Stimulated activated CD8-positive, alpha-beta memory T cell treated with anti-CD3 and anti-CD28 coated beads, Interleukin-15, amount 100 ng/mL, for 4 hours (primary cell): ENCODE measurements around the gene RNF135.
"Not testable (repeated sequence)": the region's sequence is repeated elsewhere in the genome, so short reads cannot be mapped to it uniquely, and the experiment has no call there.

ENCODE experiments used
- DNase-seq, 2 donors: peaks; one replicate each; pipeline ENCODE4 v3.0.0-alpha.2; 2020; ENCODE audit warnings: low read depth in 2 of 2

The RNF135 gene

GRCh38 chr17:30956764-30957374 is 14.0 kb upstream of the RNF135 start:
- DNase-seq = no peak

- no peak for DNase-seq
Observed at GRCh38 chr17:30957741-30958140, 13.1 kb upstream of the RNF135 start.

- DNase-seq = no peak
Observed at GRCh38 chr17:30958187-30958586, 12.7 kb upstream of the RNF135 start.

- no peak for DNase-seq
Observed at GRCh38 chr17:30961209-30962188, 9.3 kb upstream of the RNF135 start.

DNA sequence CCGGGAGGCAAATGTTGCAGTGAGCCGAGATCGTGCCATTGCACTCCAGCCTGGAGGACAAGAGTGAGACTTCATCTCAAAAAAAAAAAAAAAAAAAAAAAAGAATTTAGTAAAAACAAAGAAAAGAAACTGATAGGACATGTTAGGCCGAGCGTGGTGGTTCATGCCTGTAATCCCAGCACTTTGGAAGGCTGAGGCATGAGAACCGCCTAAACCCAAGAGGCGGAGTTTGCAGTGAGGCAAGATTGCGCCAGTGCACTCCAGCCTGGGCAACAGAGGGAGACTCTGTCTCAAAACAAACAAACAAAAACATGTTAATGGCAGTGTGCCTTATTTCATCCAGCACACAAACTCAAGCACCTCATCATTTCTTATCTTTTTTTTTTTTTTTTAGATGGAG is 6.5 kb upstream of the RNF135 start:
- DNase-seq = not testable (repeated sequence)

- DNase-seq = no peak
Observed at GRCh38 chr17:30964876-30965275, 6.0 kb upstream of the RNF135 start.

GRCh38 chr17:30965686-30966085 is 5.2 kb upstream of the RNF135 start:
- DNase-seq = no peak

DNA sequence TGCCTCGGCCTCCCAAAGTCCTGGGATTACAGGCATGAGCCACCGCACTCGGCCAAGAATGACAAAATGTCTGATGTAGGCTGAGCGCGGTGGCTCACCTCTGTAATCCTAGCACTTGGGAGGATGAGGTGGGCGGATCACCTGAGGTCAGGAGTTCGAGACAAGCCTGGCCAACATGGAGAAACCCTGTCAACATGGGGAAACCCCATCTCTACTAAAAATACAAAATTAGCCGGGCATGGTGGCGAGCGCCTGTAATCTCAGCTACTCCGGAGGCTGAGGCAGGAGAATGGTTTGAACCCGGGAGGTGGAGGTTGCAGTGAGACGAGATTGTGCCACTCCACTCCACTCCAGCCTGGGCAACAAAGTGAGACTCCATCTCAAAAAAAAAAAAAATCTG is 2.9 kb upstream of the RNF135 start:
- not testable (repeated sequence) for DNase-seq

GRCh38 chr17:30969989-30970830 is 629 bp upstream of the RNF135 start:
- no peak for DNase-seq

DNA sequence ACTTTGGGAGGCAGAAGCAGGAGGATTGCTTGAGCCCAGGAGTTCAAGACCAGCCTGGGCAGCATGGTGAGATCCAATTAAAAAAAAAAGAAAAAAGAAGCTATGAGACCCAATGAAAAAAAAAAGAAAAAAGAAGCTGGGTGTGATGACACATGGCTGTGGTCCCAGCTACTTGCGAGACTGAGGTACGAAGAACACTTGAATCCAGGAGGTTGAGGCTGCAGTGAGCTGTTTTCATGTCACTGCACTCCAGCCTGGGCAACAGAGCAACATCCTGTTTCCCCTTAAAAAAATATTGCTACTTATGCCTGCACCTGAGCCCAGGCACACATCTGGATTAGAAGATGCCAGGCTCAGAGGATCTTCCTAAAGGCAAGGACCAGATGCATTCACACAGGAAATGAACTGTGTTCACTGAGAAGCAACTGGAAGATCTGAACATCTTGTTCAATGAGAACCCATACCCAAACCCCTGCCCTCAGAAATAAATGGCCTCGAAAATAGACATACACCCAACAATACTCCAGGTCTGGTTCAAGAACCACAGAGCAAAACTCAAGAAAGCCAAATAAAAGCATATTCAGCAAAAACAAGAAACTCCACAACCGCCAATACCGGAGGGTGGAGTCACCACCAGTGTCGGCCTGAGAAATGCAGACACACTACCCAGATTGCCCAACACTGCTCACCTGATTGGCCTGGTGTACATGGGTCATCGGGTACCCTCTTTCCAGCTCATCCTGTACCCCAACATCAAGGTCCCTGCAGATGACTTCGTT is 4.4 kb downstream of the RNF135 start:
- DNase-seq = no peak

DNA sequence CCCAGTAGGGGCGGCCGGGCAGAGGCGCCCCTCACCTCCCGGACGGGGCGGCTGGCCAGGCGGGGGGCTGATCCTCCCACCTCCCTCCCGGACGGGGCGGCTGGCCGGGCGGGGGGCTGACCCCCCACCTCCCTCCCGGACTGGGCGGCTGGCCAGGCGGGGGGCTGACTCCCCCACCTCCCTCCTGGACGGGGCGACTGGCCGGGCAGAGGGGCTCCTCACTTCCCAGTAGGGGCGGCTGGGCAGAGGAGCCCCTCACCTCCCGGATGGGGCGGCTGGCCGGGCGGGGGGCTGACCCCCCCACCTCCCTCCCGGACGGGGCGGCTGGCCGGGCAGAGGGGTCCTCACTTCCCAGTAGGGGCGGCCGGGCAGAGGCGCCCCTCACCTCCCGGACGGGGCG is 9.1 kb downstream of the RNF135 start:
- DNase-seq = not testable (repeated sequence)

DNA sequence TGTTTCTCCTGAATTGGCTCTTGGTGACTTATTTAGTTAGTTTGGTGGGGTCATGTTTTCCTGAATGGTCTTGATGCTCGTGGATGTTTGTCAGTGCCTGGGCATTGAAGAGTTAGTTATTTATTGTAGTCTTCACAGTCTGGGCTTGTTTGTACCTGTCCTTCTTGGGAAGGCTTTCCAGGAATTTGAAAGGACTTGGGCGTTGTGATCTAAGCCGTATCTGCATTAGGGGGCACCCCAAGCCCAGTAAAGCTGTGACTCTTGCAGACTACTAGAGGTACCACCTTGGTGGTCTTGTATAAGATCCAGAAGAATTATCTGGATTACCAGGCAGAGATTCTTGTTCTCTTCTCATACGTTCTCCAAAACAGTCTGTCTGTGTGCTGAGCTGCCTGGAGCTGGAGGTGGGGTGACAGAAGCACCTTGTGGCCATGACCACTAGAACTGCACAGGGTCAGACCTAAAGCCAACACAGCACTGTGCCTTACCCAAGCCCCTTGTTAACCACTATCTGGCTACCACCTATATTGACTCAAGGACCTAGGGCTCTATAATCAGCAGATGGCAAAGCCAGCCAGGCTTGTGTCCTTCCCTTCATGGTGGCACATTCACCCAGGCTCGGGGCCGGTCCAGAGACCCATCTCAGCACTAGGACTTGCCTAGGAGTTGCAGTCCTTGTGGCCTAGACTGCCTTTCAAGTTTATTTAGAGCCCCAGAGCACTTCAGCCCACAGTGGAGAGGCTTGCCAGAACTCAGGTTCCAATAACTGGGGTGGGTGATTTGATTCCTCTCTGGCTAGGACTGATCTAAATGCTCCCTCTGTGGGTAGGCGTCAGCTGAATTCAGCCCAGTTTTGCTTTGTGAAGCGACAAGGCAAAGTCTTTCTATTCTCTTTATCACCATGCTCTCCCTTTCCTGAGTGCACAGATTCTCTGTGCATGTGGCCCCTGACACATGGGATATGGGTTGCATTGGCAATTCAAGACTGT is 11.0 kb downstream of the RNF135 start:
- DNase-seq = no peak

DNA sequence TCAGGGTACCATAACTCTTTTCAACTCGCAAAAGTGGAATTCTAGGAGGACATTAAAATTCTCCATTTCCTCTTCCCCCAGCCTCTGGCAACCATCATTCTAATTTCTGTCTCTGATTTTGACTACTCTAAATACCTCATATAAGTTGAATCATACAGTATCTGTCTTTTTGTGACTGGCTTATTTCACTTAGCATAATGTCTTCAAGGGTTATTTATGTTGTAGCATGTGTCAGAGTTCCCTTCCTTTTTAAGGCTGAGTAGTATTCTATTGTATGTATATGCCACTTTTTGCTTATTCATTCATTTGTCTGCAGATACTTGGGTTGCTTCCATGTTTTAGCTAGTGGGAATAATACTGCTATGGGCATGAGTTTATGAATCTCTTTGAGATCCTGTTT is 12.0 kb downstream of the RNF135 start:
- no peak for DNase-seq

- DNase-seq = no peak
Observed at GRCh38 chr17:30990458-30990857, 19.6 kb downstream of the RNF135 start.

- DNase-seq = no peak
Observed at GRCh38 chr17:30992551-30992950, 21.7 kb downstream of the RNF135 start.

DNA sequence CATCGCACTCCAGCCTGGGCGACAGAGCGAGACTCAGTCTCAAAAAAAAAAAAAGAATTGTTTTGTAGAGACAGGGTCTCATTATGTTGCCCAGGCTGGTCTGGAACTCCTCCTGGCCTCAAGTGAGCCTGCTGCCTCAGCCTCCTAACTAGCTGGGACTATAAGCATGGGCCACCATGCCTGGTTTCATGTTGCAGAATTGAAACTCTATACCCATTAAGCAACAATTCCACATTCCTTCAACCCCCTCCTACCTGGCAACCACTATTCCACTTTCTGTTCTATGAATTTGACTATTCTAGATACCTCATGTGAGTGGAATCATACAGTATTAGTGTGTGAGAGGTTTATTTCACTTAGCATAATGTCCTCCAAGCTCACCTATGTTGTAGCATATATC is 24.5 kb downstream of the RNF135 start:
- DNase-seq = no peak

DNA sequence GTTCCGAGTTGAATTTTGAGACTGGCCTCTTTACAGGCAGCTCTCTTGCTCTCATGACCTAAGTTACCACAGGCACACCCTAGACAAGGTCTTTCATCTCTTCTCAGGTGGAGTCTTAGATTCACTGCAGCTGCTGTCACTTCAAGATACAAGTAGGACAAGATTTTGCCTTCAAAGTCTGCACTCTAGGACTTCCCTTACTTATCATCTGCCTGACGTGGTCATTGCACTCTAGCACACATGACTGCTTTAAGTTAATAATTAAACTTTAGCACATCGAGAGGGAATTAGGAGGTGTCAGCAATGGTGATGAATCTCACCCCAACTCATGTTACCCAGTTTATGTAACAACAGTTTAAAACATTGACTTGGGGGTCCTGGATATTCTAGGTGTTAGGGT is 25.6 kb downstream of the RNF135 start:
- no peak for DNase-seq

- DNase-seq = no peak
Observed at GRCh38 chr17:30997270-30997669, 26.4 kb downstream of the RNF135 start.

DNA sequence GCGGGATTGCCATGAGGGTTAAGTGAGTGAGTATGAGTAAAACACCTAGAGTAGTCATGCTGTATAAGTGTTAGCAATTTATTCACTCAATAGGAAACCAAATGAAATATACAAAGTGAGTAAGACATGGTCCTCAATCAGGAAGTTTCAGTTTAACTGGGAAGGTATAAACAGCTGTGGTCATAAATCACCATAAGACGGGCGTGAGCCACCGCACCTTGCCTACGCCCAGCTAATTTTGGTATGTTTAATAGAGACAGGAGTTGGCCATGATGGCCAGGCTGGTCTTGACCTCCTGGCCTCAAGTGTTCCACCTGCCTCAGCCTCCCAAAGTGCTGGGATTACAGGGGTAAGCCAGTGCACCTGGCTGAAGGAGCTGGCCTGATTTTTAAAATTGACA is 27.0 kb downstream of the RNF135 start:
- no peak for DNase-seq

DNA sequence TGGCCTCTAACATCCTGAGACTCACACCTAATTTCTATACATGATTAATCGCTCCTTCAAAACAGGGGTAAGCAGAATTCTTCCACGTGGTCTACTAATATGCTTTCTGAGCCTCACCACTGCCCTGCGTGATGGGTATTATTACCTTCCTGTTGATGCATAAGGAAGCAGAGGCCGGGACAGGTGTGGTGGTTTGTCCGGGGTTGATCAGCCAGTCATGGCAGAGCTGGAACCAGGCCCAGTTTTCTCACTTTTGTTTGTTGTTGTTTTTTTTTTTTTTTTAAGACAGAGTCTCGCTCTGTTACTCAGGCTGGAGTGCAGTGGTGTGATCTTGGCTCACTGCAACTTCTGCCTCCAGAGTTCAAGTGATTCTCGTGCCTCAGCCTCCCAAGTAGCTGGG is 31.2 kb downstream of the RNF135 start:
- no peak for DNase-seq
